ENCODE data around the gene ULK3. TPM values are rescaled to one million over a fixed set of nuclear protein-coding genes. Genes with fewer than 3 reads are reported as not detected.

ULK3 gene
- total and polyA plus RNA-seq, 2 of the 4 experiments (the other 2 are of a cell fraction), result 11.8 to 22.7 TPM

DNA sequence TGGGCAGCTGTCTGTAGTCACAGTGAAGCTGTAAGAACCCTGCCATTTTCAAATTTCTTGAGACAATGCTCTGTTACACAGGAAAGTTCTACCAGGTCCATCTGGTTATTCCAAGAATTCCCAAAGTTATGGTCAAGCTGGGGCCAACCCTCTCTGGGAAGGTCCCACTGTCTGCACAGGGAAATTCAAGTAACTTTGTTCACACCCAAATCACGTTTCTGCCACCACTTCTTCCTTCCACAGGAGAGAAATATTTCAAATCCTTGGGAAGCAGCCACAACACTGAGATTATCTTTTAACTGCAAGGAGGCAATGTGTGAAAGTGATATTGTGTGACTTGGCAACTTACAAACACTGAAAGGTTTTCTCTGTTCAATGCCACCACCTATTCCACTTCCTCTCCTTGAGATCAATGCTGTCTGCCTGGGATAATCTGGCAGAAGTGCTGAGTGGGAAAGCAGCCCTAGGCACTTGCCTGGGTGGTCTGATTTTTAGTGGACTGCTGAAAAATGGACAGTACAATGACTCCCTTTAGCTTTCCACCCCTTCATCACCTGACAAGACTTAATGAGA, 24.6 kb upstream of the ULK3 start:
- Histone ChIP-seq H2AFZ (replicated peaks; ENCODE audit: low read length, poor library complexity) (no peak overlapping the region), H3K4me3 (ENCODE audit: insufficient read depth, low read depth, low read length) (no peak overlapping the region), H3K4me1 (ENCODE audit: control insufficient read depth, insufficient read depth, low read length) (peaks cover 19% of the 10 kb centered on the region), H4K5ac (ENCODE audit: low read depth, low read length) (no peak overlapping the region), H3K9ac (ENCODE audit: low read depth, low read length) (no peak overlapping the region), H4K91ac (ENCODE audit: insufficient read depth, low read depth, low read length) (no peak overlapping the region), H3K56ac (ENCODE audit: extremely low read depth, insufficient read depth, low read length) (no peak overlapping the region), H2BK20ac (ENCODE audit: low read depth, low read length) (no peak overlapping the region), H3K9me1 (ENCODE audit: insufficient read depth, low read length) (peaks cover 44% of the 10 kb centered on the region), H3K23ac (ENCODE audit: low read depth, low read length) (no peak overlapping the region), H2AK9ac (replicated peaks; ENCODE audit: low read depth, low read length, poor library complexity) (no peak overlapping the region), H2BK15ac (ENCODE audit: low read depth, low read length) (no peak overlapping the region), H3K4me2 (ENCODE audit: low read depth, low read length) (no peak overlapping the region), H2AK5ac (ENCODE audit: low read depth, low read length) (no peak overlapping the region), H3K4ac (ENCODE audit: low read depth, low read length) (no peak overlapping the region), H3K9me3 (ENCODE audit: control insufficient read depth, insufficient read depth, low read length) (no peaks in the 10 kb centered on the region), H2BK120ac (ENCODE audit: low read depth, low read length) (no peak overlapping the region), H3K14ac (replicated peaks; ENCODE audit: low read depth, low read length) (no peak overlapping the region), H2BK5ac (ENCODE audit: low read depth, low read length, poor library complexity, severe bottlenecking) (no peak overlapping the region), H4K20me1 (ENCODE audit: insufficient read depth, low read length) (peaks cover 78% of the 10 kb centered on the region), H3K18ac (ENCODE audit: low read depth, low read length) (no peak overlapping the region), H3K27me3 (ENCODE audit: control insufficient read depth, insufficient read depth, low read length) (no peaks in the 10 kb centered on the region), H3K27ac (ENCODE audit: insufficient read depth, low read length) (no peak overlapping the region), H3K79me1 (ENCODE audit: low read depth in 1 of 2, low read length in 2 of 2) (peaks cover 17 to 85% of the 10 kb centered on the region in 2 experiments), H4K8ac (ENCODE audit: low read depth in 2 of 2, low read length in 2 of 2) (no peak overlapping the region), H3K36me3 (ENCODE audit: control insufficient read depth, insufficient read depth, low read length) (peaks cover 2% of the 10 kb centered on the region)
- WGBS, 2 experiments (ENCODE audit: extremely low coverage in 2 of 2, insufficient read length in 1 of 2), result no CpG with 5 or more reads among the region's 1 CpG
- ATAC-seq (ENCODE audit: low read depth) (no peak), DNase-seq (no peak)
- dilution Hi-C loops (cut with HindIII; ENCODE audit: low sequenced_read_pairs, unreplicated experiment), result no loop called here
- no TSS peak for BruUV-seq (replicated peaks)
- TF ChIP-seq, protein P1, sequence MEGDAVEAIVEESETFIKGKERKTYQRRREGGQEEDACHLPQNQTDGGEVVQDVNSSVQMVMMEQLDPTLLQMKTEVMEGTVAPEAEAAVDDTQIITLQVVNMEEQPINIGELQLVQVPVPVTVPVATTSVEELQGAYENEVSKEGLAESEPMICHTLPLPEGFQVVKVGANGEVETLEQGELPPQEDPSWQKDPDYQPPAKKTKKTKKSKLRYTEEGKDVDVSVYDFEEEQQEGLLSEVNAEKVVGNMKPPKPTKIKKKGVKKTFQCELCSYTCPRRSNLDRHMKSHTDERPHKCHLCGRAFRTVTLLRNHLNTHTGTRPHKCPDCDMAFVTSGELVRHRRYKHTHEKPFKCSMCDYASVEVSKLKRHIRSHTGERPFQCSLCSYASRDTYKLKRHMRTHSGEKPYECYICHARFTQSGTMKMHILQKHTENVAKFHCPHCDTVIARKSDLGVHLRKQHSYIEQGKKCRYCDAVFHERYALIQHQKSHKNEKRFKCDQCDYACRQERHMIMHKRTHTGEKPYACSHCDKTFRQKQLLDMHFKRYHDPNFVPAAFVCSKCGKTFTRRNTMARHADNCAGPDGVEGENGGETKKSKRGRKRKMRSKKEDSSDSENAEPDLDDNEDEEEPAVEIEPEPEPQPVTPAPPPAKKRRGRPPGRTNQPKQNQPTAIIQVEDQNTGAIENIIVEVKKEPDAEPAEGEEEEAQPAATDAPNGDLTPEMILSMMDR (conservative IDR thresholded peaks at IDR 0.05; ENCODE audit: low read depth, low read length), result no peak
- TF ChIP-seq CHD1 (IDR thresholded peaks at IDR 0.05; ENCODE audit: low read depth, low read length), result no peak
- TF ChIP-seq, protein P2, sequence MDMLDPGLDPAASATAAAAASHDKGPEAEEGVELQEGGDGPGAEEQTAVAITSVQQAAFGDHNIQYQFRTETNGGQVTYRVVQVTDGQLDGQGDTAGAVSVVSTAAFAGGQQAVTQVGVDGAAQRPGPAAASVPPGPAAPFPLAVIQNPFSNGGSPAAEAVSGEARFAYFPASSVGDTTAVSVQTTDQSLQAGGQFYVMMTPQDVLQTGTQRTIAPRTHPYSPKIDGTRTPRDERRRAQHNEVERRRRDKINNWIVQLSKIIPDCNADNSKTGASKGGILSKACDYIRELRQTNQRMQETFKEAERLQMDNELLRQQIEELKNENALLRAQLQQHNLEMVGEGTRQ (IDR thresholded peaks at IDR 0.05; ENCODE audit: low read depth, low read length), result no peak
- no peak for TF ChIP-seq RCOR1 (IDR thresholded peaks at IDR 0.05; ENCODE audit: insufficient replicate concordance, low read length)
- TF ChIP-seq, protein P3, sequence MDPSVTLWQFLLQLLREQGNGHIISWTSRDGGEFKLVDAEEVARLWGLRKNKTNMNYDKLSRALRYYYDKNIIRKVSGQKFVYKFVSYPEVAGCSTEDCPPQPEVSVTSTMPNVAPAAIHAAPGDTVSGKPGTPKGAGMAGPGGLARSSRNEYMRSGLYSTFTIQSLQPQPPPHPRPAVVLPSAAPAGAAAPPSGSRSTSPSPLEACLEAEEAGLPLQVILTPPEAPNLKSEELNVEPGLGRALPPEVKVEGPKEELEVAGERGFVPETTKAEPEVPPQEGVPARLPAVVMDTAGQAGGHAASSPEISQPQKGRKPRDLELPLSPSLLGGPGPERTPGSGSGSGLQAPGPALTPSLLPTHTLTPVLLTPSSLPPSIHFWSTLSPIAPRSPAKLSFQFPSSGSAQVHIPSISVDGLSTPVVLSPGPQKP (IDR thresholded peaks at IDR 0.05; ENCODE audit: borderline replicate concordance, low read depth, low read length), result no peak
- no peak for TF ChIP-seq MAFK (IDR thresholded peaks at IDR 0.05; ENCODE audit: low read depth, low read length)
- TF ChIP-seq RAD21 (IDR thresholded peaks at IDR 0.05; ENCODE audit: low read length), result no peak
- TF ChIP-seq MAZ (IDR thresholded peaks at IDR 0.05; ENCODE audit: borderline replicate concordance, low read depth, low read length), result no peak
- TF ChIP-seq FOS (IDR thresholded peaks at IDR 0.05; ENCODE audit: low read depth, low read length), result no peak
- no peak for TF ChIP-seq SMC3 (IDR thresholded peaks at IDR 0.05; ENCODE audit: low read depth, low read length)
- TF ChIP-seq POLR2A (IDR thresholded peaks at IDR 0.05; ENCODE audit: low read depth, low read length), result no peak
- TF ChIP-seq MXI1 (IDR thresholded peaks at IDR 0.05; ENCODE audit: borderline replicate concordance, low read depth, low read length), result no peak
- no peak for TF ChIP-seq RFX5 (IDR thresholded peaks at IDR 0.05; ENCODE audit: low read depth, low read length)
- no peak for TF ChIP-seq BHLHE40 (IDR thresholded peaks at IDR 0.05; ENCODE audit: low read depth, low read length)
- TF ChIP-seq CEBPB (IDR thresholded peaks at IDR 0.05; ENCODE audit: low read depth, low read length), result no peak
- no peak for TF ChIP-seq NFE2L2 (IDR thresholded peaks at IDR 0.05; ENCODE audit: low read depth, low read length)
- in situ Hi-C loops (cut with MboI; ENCODE audit: low sequenced_read_pairs), result no loop called here
- POLR2A ChIA-PET (ENCODE audit: unreplicated experiment), result no interaction called here
- intact Hi-C loops (cut with micrococcal nuclease), result no loop called here
- CTCF ChIA-PET, result no interaction called here

Data from IMR-90 (cell line).